Subcutaneous adipose tissue (tissue), 4 donors: ENCODE data around the gene EFCAB5. TPM values are rescaled to one million over a fixed set of nuclear protein-coding genes. Genes with fewer than 3 reads are reported as not detected.

Source experiments
- total RNA-seq, 4 donors: library from RNA; depleted of rRNA; stranded (reverse); fragments of >200 nt; gene quantifications; one replicate each; pipeline ENCODE4 v1.1.0, GENCODE V29; 2016
- TF ChIP-seq, protein P1 (sequence below): fragments of 450-650 bp; IDR thresholded peaks from one replicate; pipeline ENCODE4 v1.5.1; 2016; ENCODE audit warnings: low read depth, mild to moderate bottlenecking, control low read depth, antibody characterized with exemption, moderate library complexity

EFCAB5 gene
- total RNA-seq, 4 donors from 2014 or later: under 0.01 to 0.34 TPM; not detected in 2

GRCh38 chr17:29948448-29949215, 7.2 kb downstream of the EFCAB5 start:
- TF ChIP-seq, protein P1, sequence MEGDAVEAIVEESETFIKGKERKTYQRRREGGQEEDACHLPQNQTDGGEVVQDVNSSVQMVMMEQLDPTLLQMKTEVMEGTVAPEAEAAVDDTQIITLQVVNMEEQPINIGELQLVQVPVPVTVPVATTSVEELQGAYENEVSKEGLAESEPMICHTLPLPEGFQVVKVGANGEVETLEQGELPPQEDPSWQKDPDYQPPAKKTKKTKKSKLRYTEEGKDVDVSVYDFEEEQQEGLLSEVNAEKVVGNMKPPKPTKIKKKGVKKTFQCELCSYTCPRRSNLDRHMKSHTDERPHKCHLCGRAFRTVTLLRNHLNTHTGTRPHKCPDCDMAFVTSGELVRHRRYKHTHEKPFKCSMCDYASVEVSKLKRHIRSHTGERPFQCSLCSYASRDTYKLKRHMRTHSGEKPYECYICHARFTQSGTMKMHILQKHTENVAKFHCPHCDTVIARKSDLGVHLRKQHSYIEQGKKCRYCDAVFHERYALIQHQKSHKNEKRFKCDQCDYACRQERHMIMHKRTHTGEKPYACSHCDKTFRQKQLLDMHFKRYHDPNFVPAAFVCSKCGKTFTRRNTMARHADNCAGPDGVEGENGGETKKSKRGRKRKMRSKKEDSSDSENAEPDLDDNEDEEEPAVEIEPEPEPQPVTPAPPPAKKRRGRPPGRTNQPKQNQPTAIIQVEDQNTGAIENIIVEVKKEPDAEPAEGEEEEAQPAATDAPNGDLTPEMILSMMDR: no peak

GRCh38 chr17:29949696-29950095, 8.3 kb downstream of the EFCAB5 start:
- TF ChIP-seq, protein P1: no peak

- TF ChIP-seq, protein P1: no peak
Measured at GRCh38 chr17:29954405-29954804, 13.0 kb downstream of the EFCAB5 start.

DNA sequence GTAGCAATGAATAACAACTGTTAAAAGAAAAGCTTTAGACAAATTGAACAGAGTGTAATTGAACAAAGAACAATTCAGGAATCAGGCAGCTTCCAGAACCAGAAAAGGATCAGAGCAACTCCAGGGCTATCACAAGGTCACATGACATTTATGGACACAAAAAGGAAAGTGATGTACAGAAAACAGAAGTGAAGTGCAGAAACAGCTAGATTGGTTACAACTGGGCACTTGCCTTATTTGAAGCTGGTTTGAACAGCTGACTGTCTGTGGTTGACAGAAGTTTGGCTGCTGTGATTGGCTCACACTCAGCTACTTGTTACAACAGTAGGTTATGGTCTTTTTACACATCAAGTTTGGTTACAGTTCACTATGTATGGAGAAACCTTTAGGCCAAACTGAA, 14.8 kb downstream of the EFCAB5 start:
- TF ChIP-seq, protein P1: no peak

DNA sequence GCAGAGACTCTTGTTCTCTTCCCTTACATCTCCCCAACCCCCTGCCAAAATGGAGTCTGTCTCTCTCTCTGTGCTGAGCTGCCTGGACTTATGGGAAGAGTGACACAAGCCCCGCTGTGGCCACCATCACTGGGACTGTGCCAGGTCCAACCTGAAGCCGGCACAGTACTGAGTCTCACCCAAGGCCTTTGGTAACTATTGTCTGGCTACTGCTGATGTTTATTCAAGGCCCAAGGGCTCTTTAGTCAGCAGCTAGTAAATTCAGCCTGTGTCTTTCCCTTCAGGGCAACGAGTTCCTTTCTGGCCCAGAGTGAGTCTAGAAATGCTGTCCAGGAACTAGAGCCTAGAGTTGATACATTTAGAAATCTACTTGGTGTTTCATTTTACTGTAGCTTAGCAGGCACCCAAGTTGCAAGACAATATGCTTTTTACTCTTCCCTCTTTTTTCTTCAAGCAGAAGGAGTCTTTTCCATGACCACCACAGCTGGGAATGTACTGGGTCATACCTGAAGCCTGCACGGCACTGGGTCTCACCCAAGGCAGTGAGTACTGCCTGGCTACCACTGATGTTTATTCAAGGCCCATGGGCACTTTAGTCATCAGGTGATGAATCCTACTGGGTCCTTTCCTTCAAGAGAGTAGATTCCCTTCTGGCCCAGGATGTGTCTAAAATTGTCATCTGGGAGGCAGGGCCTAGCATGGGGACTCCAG, 17.7 kb downstream of the EFCAB5 start:
- TF ChIP-seq, protein P1: no peak

DNA sequence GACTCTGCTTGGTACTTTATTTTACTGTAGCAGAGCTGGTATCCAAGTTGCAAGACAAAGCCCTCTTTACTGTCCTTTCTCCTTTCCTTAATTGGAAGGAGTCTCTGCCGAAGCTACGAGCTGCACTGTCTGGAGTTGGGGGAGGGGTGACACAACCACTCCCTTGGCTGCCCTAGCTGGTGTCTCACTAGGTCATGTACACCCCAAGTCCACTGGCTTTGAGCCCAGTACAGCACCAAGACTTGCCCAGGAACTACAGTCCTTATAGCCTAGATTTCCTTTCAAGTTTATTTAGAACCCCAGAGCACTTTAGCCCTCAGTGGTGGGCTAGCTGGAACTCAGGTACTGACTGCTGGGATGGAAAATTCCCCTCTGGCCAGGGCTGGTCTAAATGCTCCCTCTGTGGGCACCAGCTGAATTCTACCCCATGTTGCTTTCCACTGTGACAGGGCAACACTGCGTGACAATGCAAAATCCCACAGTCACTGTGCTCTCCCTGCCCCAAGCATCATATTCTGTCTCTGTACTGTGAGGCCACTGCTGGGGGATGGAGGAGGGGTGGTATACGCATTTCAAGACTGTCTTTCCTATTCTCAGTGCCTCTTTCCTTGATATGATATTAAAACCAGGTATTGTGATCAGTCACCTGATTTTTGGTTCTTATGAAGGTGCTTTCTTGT, 18.4 kb downstream of the EFCAB5 start:
- TF ChIP-seq, protein P1: no peak

DNA sequence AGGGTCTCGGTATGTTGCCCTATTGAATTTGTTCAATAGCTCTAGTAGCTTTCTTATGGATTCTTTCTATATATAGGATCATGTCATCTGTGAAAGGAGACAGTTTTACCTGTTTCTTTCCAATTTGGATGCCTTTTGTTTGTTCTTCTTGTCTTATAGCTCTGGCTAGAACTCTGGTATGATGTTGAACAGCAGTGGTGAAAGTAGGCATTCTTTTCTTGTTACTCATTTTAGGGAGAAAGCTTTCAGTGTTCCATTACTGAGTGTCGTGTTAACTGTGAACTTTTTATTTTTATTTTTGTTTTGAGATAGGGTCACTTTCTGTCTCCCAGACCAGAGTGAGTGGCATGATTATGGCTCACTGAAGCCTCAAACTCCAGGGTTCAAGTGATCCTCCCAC, 21.2 kb downstream of the EFCAB5 start:
- TF ChIP-seq, protein P1: no peak
